Measurements from ENCODE around the gene FHL2. TPM values are rescaled to one million over a fixed set of nuclear protein-coding genes. Genes with fewer than 3 reads are reported as not detected.

FHL2 gene
- total and polyA plus RNA-seq, 2 donors (not counting 1 experiment from before 2014, with no cell fraction given): not detected

GRCh38 chr2:105418522-105418921, 19.7 kb upstream of the FHL2 start:
- Histone ChIP-seq H3K9ac (ENCODE audit: low read length) (no peak overlapping the region), H3K9me3 (ENCODE audit: control extremely low read depth in 1 of 3, control insufficient read depth in 2 of 3, insufficient read depth in 1 of 3, low read length in 2 of 3) (peaks cover 0 to 4% (median 2%) of the 10 kb centered on the region in 3 donors), H3K79me2 (ENCODE audit: control insufficient read depth, insufficient read depth, low read length) (no peaks in the 10 kb centered on the region), H3K4me1 (ENCODE audit: control insufficient read depth in 2 of 2, insufficient read depth in 2 of 2, low read length in 2 of 2) (no peaks in the 10 kb centered on the region), H3K27ac (ENCODE audit: low read length in 2 of 2) (no peak overlapping the region), H3K4me3 (ENCODE audit: control extremely low read depth in 1 of 5, extremely low read depth in 1 of 5, insufficient read depth in 1 of 5, low read depth in 2 of 5, low read length in 4 of 5) (no peak overlapping the region), H3K4me2 (replicated peaks; ENCODE audit: low read depth, low read length, poor library complexity, severe bottlenecking) (no peak overlapping the region), H3K36me3 (replicated peaks in 1 of 2; ENCODE audit: control extremely low read depth in 1 of 2, control insufficient read depth in 1 of 2, extremely low read depth in 1 of 2, insufficient read depth in 2 of 2, low read length in 1 of 2) (no peaks in the 10 kb centered on the region), H3K27me3 (replicated peaks in 1 of 4; ENCODE audit: control extremely low read depth in 1 of 4, control insufficient read depth in 3 of 4, insufficient read depth in 4 of 4, low read length in 3 of 4) (peaks cover 0 to 5% (median 2%) of the 10 kb centered on the region in 4 experiments), H2AFZ (ENCODE audit: insufficient read depth, low read depth, low read length, poor library complexity, severe bottlenecking) (no peak overlapping the region), H4K20me1 (ENCODE audit: control insufficient read depth, insufficient read depth, low read length, poor library complexity, severe bottlenecking) (no peaks in the 10 kb centered on the region)
- Mint-ChIP-seq H3K27me3 (peaks cover 46% of the 10 kb centered on the region), H3K4me3 (no peak overlapping the region), H3K27ac (no peak overlapping the region), H3K9me3 (ENCODE audit: insufficient read depth) (peaks cover 6% of the 10 kb centered on the region), H3K4me1 (no peaks in the 10 kb centered on the region)
- TF ChIP-seq CTCF (IDR thresholded peaks at IDR 0.05): no peak
- no peak for TF ChIP-seq EZH2 (IDR thresholded peaks at IDR 0.05; ENCODE audit: borderline replicate concordance, insufficient read depth, low read depth, low read length, poor library complexity, severe bottlenecking)
- ChIA-PET POLR2A (no interaction called here), CTCF (no interaction called here)
- intact Hi-C loops (cut with micrococcal nuclease): no loop called here
- WGBS (ENCODE audit: insufficient coverage): no CpG with 5 or more reads among the region's 6 CpGs
- DNase-seq: no peak
- ATAC-seq (ENCODE audit: low read depth): no peak

GRCh38 chr2:105417857-105418436, 19.1 kb upstream of the FHL2 start:
- TF ChIP-seq EZH2 (IDR thresholded peaks at IDR 0.05; ENCODE audit: borderline replicate concordance, insufficient read depth, low read depth, low read length, poor library complexity, severe bottlenecking) (no peak), CTCF (IDR thresholded peaks at IDR 0.05) (no peak)
- Histone ChIP-seq H4K20me1 (ENCODE audit: control insufficient read depth, insufficient read depth, low read length, poor library complexity, severe bottlenecking) (no peaks in the 10 kb centered on the region), H3K27me3 (replicated peaks in 1 of 4; ENCODE audit: control extremely low read depth in 1 of 4, control insufficient read depth in 3 of 4, insufficient read depth in 4 of 4, low read length in 3 of 4) (peaks cover 0 to 3% (median 1%) of the 10 kb centered on the region in 4 experiments), H3K36me3 (replicated peaks in 1 of 2; ENCODE audit: control extremely low read depth in 1 of 2, control insufficient read depth in 1 of 2, extremely low read depth in 1 of 2, insufficient read depth in 2 of 2, low read length in 1 of 2) (no peaks in the 10 kb centered on the region), H2AFZ (ENCODE audit: insufficient read depth, low read depth, low read length, poor library complexity, severe bottlenecking) (no peak overlapping the region), H3K9ac (ENCODE audit: low read length) (no peak overlapping the region), H3K79me2 (ENCODE audit: control insufficient read depth, insufficient read depth, low read length) (no peaks in the 10 kb centered on the region), H3K27ac (ENCODE audit: low read length in 2 of 2) (no peak overlapping the region), H3K4me2 (replicated peaks; ENCODE audit: low read depth, low read length, poor library complexity, severe bottlenecking) (no peak overlapping the region), H3K4me1 (ENCODE audit: control insufficient read depth in 2 of 2, insufficient read depth in 2 of 2, low read length in 2 of 2) (no peaks in the 10 kb centered on the region), H3K9me3 (ENCODE audit: control extremely low read depth in 1 of 3, control insufficient read depth in 2 of 3, insufficient read depth in 1 of 3, low read length in 2 of 3) (peaks cover 0 to 4% (median 2%) of the 10 kb centered on the region in 3 donors), H3K4me3 (ENCODE audit: control extremely low read depth in 1 of 5, extremely low read depth in 1 of 5, insufficient read depth in 1 of 5, low read depth in 2 of 5, low read length in 4 of 5) (no peak overlapping the region)
- WGBS (ENCODE audit: insufficient coverage): 71% methylated on average over 1 of the region's 1 CpG
- CTCF ChIA-PET: no interaction called here
- H3K4me3 Mint-ChIP-seq: no peak overlapping the region
- no peak for DNase-seq
- POLR2A ChIA-PET: no interaction called here
- intact Hi-C loops (cut with micrococcal nuclease): no loop called here
- peaks cover 2% of the 10 kb centered on the region for H3K4me1 Mint-ChIP-seq
- no peak overlapping the region for H3K27ac Mint-ChIP-seq
- peaks cover 4% of the 10 kb centered on the region for H3K9me3 Mint-ChIP-seq (ENCODE audit: insufficient read depth)
- H3K27me3 Mint-ChIP-seq: peaks cover 43% of the 10 kb centered on the region
- no peak for ATAC-seq (ENCODE audit: low read depth)

All from B cell (primary cell).